GM12878 (cell line): Measurements from ENCODE around the gene NUAK1.

Experiments
- BRCA1 ChIP-seq: IDR thresholded peaks from 2 replicates; pipeline ENCODE4 v1.6.1; 2011; ENCODE audit warnings: low read depth, low read length, improper control_type of control experiment
- CBFB ChIP-seq: IDR thresholded peaks from 2 replicates; pipeline ENCODE4 v1.6.1; 2016; ENCODE audit warnings: antibody characterized with exemption, low read depth
- CEBPB ChIP-seq, 2 experiments: fragments of 150-350 bp in 1 of 2; IDR thresholded peaks; 2 replicates each; pipeline ENCODE4 v1.6.1; 2012 to 2014; ENCODE audit warnings: low read depth in 2 of 2, low read length in 2 of 2, borderline replicate concordance in 1 of 2, inconsistent platforms in 1 of 2
- CTCF ChIP-seq, 3 experiments: IDR thresholded peaks in 2 of 3; conservative IDR thresholded peaks in 1 of 3; 2 replicates each; pipeline ENCODE4 v1.5.1; 2011; ENCODE audit warnings: low read depth in 3 of 3, low read length in 3 of 3, mild to moderate bottlenecking in 3 of 3, control low read depth in 2 of 3, moderate library complexity in 2 of 3, inconsistent platforms in 1 of 3, mixed read lengths in 1 of 3; ENCODE audit not compliant: control insufficient read depth in 2 of 3, insufficient read depth in 1 of 3; ENCODE audit errors: extremely low read depth in 1 of 3
- EP300 ChIP-seq, 2 experiments: fragments of 150-350 bp in 1 of 2; IDR thresholded peaks; 2 replicates each; pipeline ENCODE4 v1.6.1; 2011 to 2012; ENCODE audit warnings: low read depth in 2 of 2, low read length in 2 of 2, borderline replicate concordance in 1 of 2, improper control_type of control experiment in 1 of 2, inconsistent platforms in 1 of 2; ENCODE audit not compliant: control insufficient read depth in 1 of 2
- EZH2 ChIP-seq: IDR thresholded peaks from 2 replicates; pipeline ENCODE4 v1.6.1; 2012; ENCODE audit warnings: low read depth, mild to moderate bottlenecking, control low read depth, inconsistent platforms, low read length, borderline replicate concordance; ENCODE audit not compliant: control insufficient read depth
- GABPA ChIP-seq: IDR thresholded peaks from 2 replicates; pipeline ENCODE4 v1.6.1; 2014; ENCODE audit warnings: antibody characterized with exemption, low read depth, mild to moderate bottlenecking, inconsistent platforms
- MAX ChIP-seq: IDR thresholded peaks from 2 replicates; pipeline ENCODE4 v1.6.1; 2012; ENCODE audit warnings: low read depth, low read length, improper control_type of control experiment
- MEF2A ChIP-seq: IDR thresholded peaks from 2 replicates; pipeline ENCODE4 v1.6.1; 2011; ENCODE audit warnings: low read depth, mild to moderate bottlenecking, low read length, moderate library complexity; ENCODE audit not compliant: insufficient read depth
- NR2C2 ChIP-seq: IDR thresholded peaks from 2 replicates; pipeline ENCODE4 v1.6.1; 2011; ENCODE audit warnings: borderline replicate concordance, low read depth; ENCODE audit not compliant: control insufficient read depth, insufficient read length
- PKNOX1 ChIP-seq: fragments of 450-650 bp; IDR thresholded peaks from 2 replicates; pipeline ENCODE4 v1.6.1; 2016; ENCODE audit warnings: mild to moderate bottlenecking
- POLR2AphosphoS5 ChIP-seq: IDR thresholded peaks from 2 replicates; pipeline ENCODE4 v1.6.1; 2011; ENCODE audit warnings: mild to moderate bottlenecking, low read length, inconsistent platforms
- RAD21 ChIP-seq: IDR thresholded peaks from 2 replicates; pipeline ENCODE4 v1.6.1; 2011; ENCODE audit warnings: mild to moderate bottlenecking, low read depth, low read length, moderate library complexity; ENCODE audit not compliant: insufficient read depth
- YY1 ChIP-seq: IDR thresholded peaks from 2 replicates; pipeline ENCODE4 v1.6.1; 2011; ENCODE audit warnings: low read depth, mild to moderate bottlenecking, low read length

GRCh38 chr12:106113446-106113823, 25.3 kb downstream of the NUAK1 start:
- TF ChIP-seq CTCF (IDR thresholded peaks at IDR 0.05 in 2 of 3, conservative IDR thresholded peaks at IDR 0.05 in 1 of 3; ENCODE audit: control insufficient read depth in 2 of 3, extremely low read depth in 1 of 3, insufficient read depth in 1 of 3, low read depth in 3 of 3, low read length in 3 of 3): no peak; a peak in 1 of 6 replicates
- no peak for TF ChIP-seq RAD21
- no peak for TF ChIP-seq PKNOX1
- TF ChIP-seq CBFB: no peak
- no peak for TF ChIP-seq EP300 (IDR thresholded peaks at IDR 0.05; ENCODE audit: borderline replicate concordance in 1 of 2, control insufficient read depth in 1 of 2, low read depth in 2 of 2, low read length in 2 of 2)
- no peak for TF ChIP-seq NR2C2
- no peak for TF ChIP-seq POLR2AphosphoS5
- TF ChIP-seq MEF2A: no peak
- no peak for TF ChIP-seq GABPA
- TF ChIP-seq BRCA1: no peak
- TF ChIP-seq EZH2: no peak
- no peak for TF ChIP-seq MAX
- TF ChIP-seq YY1: no peak
- no peak for TF ChIP-seq CEBPB (IDR thresholded peaks at IDR 0.05; ENCODE audit: borderline replicate concordance in 1 of 2, low read depth in 2 of 2, low read length in 2 of 2)
